ENCODE data around the gene OSBPL8.

- no peak for TF ChIP-seq CTCF (IDR thresholded peaks at IDR 0.05; ENCODE audit: poor library complexity)
- no peak for TF ChIP-seq EZH2 (IDR thresholded peaks at IDR 0.05; ENCODE audit: borderline replicate concordance)
- no peak for TF ChIP-seq EZH2phosphoT487 (IDR thresholded peaks at IDR 0.05; ENCODE audit: low read depth, severe bottlenecking, unreplicated experiment)
These were observed 148.8 kb downstream of the OSBPL8 start for GRCh38 chr12:76410781-76411180.
